GM23248 (cell line): ENCODE measurements around the gene CGREF1.

Source experiments
- EZH2 ChIP-seq: fragments of 200-600 bp; sonication (generic); IDR thresholded peaks from 2 replicates; pipeline ENCODE4 v1.6.1; 2018; ENCODE audit warnings: antibody characterized with exemption, mild to moderate bottlenecking; ENCODE audit not compliant: insufficient read depth, poor library complexity, severe bottlenecking
- EZH2phosphoT487 ChIP-seq: fragments of 200-600 bp; sonication (generic); IDR thresholded peaks from 2 replicates; pipeline ENCODE4 v1.6.1; 2018; ENCODE audit warnings: antibody characterized with exemption, moderate library complexity, mild to moderate bottlenecking, low read depth; ENCODE audit not compliant: insufficient read depth

GRCh38 chr2:27051902-27052645 lies 66.9 kb downstream of the CGREF1 start:
- no peak for TF ChIP-seq EZH2
- TF ChIP-seq EZH2phosphoT487, result no peak
